HG03196 (cell line): ENCODE results near the gene KCNQ1OT1.

Source experiments
- ATAC-seq: cut with Tn5 transposase; IDR thresholded peaks from one replicate; pipeline ENCODE4 v1.9.1; 2021; ENCODE audit not compliant: unreplicated experiment

Gene KCNQ1OT1

GRCh38 chr11:2561696-2562581 is 137.9 kb downstream of the KCNQ1OT1 start:
- no peak for ATAC-seq

GRCh38 chr11:2559527-2560311 is 140.1 kb downstream of the KCNQ1OT1 start:
- no peak for ATAC-seq

GRCh38 chr11:2558861-2559526 is 140.8 kb downstream of the KCNQ1OT1 start:
- no peak for ATAC-seq

- no peak for ATAC-seq
Measured at GRCh38 chr11:2558397-2558796, 141.4 kb downstream of the KCNQ1OT1 start.
